Neutrophil (primary cell): ENCODE measurements around the gene LRMDA.

Source experiments
- H3K27ac ChIP-seq: fragments of 200-600 bp; sonication (generic); 2 replicates; pipeline ENCODE4 v1.5.1; 2016; ENCODE audit warnings: mild to moderate bottlenecking, moderate library complexity
- H3K27me3 ChIP-seq: fragments of 200-600 bp; sonication (generic); 2 replicates; pipeline ENCODE4 v1.6.0; 2016; ENCODE audit warnings: mild to moderate bottlenecking
- H3K36me3 ChIP-seq: fragments of 200-600 bp; sonication (generic); 2 replicates; pipeline ENCODE4 v1.5.1; 2017
- H3K4me1 ChIP-seq, 2 experiments: fragments of 200-600 bp in 1 of 2; sonication (generic) in 1 of 2; 1 replicate in 1 of 2; 2 replicates in 1 of 2; pipeline versions ENCODE4 v1.5.1 to v1.6.1; 2013 to 2016; ENCODE audit warnings: low read depth in 1 of 2, low read length in 1 of 2, mild to moderate bottlenecking in 1 of 2, moderate library complexity in 1 of 2; ENCODE audit not compliant: control insufficient read depth in 1 of 2, insufficient read depth in 1 of 2
- H3K4me3 ChIP-seq, 2 experiments: fragments of 200-600 bp in 1 of 2; sonication (generic) in 1 of 2; 1 replicate in 1 of 2; 2 replicates in 1 of 2; pipeline ENCODE4 v1.5.1; 2013 to 2016; ENCODE audit warnings: low read depth in 1 of 2, low read length in 1 of 2, mild to moderate bottlenecking in 1 of 2, moderate library complexity in 1 of 2
- H3K9me3 ChIP-seq: fragments of 200-600 bp; sonication (generic); 2 replicates; pipeline ENCODE4 v1.5.1; 2016
- CTCF ChIP-seq: fragments of 200-600 bp; sonication (generic); IDR thresholded peaks from 2 replicates; pipeline ENCODE4 v1.5.1; 2016; ENCODE audit warnings: antibody characterized with exemption

Gene LRMDA

DNA sequence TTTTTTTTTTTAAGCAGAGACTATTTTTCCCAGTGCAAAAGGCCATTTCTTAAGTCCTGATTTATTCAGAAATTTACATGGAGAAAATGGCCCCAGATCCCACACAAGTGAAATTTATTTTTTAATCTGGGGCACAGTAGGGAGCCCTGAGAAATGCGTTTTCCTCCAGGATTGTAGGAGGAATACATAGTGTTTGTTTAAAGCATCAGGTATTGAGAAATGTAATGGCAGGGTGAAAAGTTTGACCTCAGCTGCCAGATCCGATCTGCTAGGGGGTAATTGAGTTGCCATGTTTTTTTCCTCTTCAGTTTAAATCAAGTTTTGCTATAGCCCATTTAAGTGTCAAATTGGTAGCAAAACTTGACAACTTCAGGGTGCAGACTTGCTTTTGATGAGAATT is 110.0 kb downstream of the LRMDA start:
- no peaks in the 10 kb centered on the region for H3K9me3 ChIP-seq
- peaks cover 0 to 4% of the 10 kb centered on the region in 2 experiments for H3K4me1 ChIP-seq
- H3K27ac ChIP-seq: no peak overlapping the region
- H3K36me3 ChIP-seq: no peaks in the 10 kb centered on the region
- no peak for TF ChIP-seq CTCF
- no peaks in the 10 kb centered on the region for H3K27me3 ChIP-seq
- no peak overlapping the region for H3K4me3 ChIP-seq

- no peak overlapping the region for H3K4me3 ChIP-seq
- peaks cover 0 to 4% of the 10 kb centered on the region in 2 experiments for H3K4me1 ChIP-seq
- no peak overlapping the region for H3K27ac ChIP-seq
- no peaks in the 10 kb centered on the region for H3K36me3 ChIP-seq
- H3K9me3 ChIP-seq: no peaks in the 10 kb centered on the region
- TF ChIP-seq CTCF: no peak
- no peaks in the 10 kb centered on the region for H3K27me3 ChIP-seq
These were observed 110.7 kb downstream of the LRMDA start for GRCh38 chr10:75542084-75542483.

GRCh38 chr10:75542906-75543305 is 111.5 kb downstream of the LRMDA start:
- Histone ChIP-seq H3K27me3 (no peaks in the 10 kb centered on the region), H3K36me3 (no peaks in the 10 kb centered on the region), H3K9me3 (no peaks in the 10 kb centered on the region), H3K4me3 (no peak overlapping the region), H3K4me1 (peaks cover 4 to 10% of the 10 kb centered on the region in 2 experiments), H3K27ac (no peak overlapping the region)
- TF ChIP-seq CTCF: no peak

DNA sequence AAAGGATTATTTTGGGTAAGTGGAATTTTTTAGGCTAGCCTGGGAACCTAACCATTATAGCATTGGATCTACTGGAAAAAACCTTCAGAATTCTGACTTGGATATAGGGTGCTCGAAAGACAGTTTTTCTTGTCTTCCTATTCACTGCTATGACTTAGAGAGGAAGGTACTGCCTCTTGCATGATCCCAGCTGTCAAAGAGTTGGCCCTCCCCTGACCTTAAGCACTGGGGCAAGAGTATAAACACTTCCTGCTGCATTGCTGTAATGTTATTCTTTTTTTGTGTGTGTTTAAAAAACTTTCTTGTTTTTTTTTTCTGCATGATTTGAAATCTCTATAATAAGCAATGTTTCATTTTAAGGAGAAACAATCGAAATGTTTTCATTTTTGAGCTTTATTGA is 113.0 kb downstream of the LRMDA start:
- H3K27me3 ChIP-seq: no peaks in the 10 kb centered on the region
- no peak overlapping the region for H3K4me3 ChIP-seq
- TF ChIP-seq CTCF: no peak
- no peaks in the 10 kb centered on the region for H3K36me3 ChIP-seq
- H3K4me1 ChIP-seq: peaks cover 4 to 10% of the 10 kb centered on the region in 2 experiments
- no peaks in the 10 kb centered on the region for H3K9me3 ChIP-seq
- no peak overlapping the region for H3K27ac ChIP-seq

DNA sequence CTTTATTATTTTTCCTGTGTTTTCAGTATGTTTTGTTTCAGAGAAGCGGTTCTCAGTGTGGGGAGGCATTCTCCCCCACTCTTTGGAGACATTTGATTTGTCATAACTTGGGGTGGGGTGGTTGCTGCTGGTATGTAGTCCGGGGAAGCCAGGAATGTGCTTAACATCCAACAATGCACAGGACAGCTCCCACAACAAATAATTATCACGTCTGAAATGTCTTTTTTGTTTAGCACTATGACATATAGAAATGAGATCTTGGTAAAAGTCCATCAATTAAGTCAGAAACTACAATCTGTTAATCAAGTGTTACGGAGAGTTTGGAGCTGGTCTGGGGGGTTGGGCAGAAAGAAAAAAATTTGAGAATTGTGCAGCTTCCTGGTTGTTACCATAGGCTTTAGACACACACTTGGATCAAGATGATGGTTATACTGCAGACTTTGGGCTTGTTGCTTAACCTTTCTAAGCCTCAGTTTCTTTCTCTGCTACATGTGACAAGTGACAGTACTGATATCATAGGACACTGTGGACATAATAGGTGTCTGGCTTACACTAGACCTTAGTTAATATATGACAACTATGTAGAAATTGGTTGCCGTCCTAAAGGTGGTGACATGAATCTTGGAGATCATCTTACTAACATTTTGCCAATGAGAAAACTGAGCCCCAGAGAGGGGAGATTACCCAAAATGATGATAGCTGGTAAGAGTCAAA is 113.7 kb downstream of the LRMDA start:
- TF ChIP-seq CTCF: no peak
- Histone ChIP-seq H3K27ac (no peak overlapping the region), H3K9me3 (no peaks in the 10 kb centered on the region), H3K36me3 (no peaks in the 10 kb centered on the region), H3K4me1 (peaks cover 4 to 10% of the 10 kb centered on the region in 2 experiments), H3K27me3 (no peaks in the 10 kb centered on the region), H3K4me3 (no peak overlapping the region)
